PC-9 (cell line): ENCODE results near the gene CRELD2. TPM values are rescaled to one million over a fixed set of nuclear protein-coding genes. Genes with fewer than 3 reads are reported as not detected.

Source experiments
- BruUV-seq: library from RNA; stranded (reverse); fragments of 400-500 nt; replicated peaks from 2 replicates; lab custom pipeline; 2021; lab: Mats Ljungman, UMichigan
- CTCF ChIA-PET: fragments of 300-600 bp; sonication (Branson Sonifier 250); formaldehyde crosslinking; loops from one replicate; lab custom pipeline; 2022; ENCODE audit warnings: antibody characterized with exemption; lab: Charles Lee
- POLR2A ChIA-PET: fragments of 300-600 bp; sonication (Branson Sonifier 250); formaldehyde crosslinking; loops from one replicate; lab custom pipeline; 2022; ENCODE audit warnings: antibody characterized with exemption; ENCODE audit not compliant: unreplicated experiment; lab: Charles Lee
- DNase-seq, 2 experiments: peaks; one replicate each; pipeline versions ENCODE4 v3.0.0 to v3.0.0-alpha.2; 2015 to 2022; ENCODE audit warnings: mixed read lengths in 1 of 2
- H2AFZ ChIP-seq: fragments of 200-600 bp; sonication (generic); 2 replicates; pipeline ENCODE4 v1.8.1; 2017; ENCODE audit warnings: antibody characterized with exemption
- H3F3A ChIP-seq: fragments of 200-600 bp; sonication (generic); 2 replicates; pipeline ENCODE4 v1.8.1; 2017; ENCODE audit warnings: antibody characterized with exemption, mild to moderate bottlenecking, low read depth; ENCODE audit not compliant: insufficient read depth
- H3K27ac ChIP-seq: fragments of 200-600 bp; sonication (generic); 2 replicates; pipeline ENCODE4 v1.6.1; 2016; ENCODE audit warnings: mixed run types
- H3K27me3 ChIP-seq: fragments of 200-600 bp; sonication (generic); 2 replicates; pipeline ENCODE4 v1.6.1; 2016; ENCODE audit warnings: low read depth, mixed run types; ENCODE audit not compliant: insufficient read depth
- H3K36me3 ChIP-seq: fragments of 200-600 bp; sonication (generic); 2 replicates; pipeline ENCODE4 v1.6.1; 2016; ENCODE audit warnings: low read depth, mixed run types
- H3K4me1 ChIP-seq: fragments of 200-600 bp; sonication (generic); replicated peaks from 2 replicates; pipeline ENCODE4 v1.6.1; 2016; ENCODE audit warnings: mixed run types; ENCODE audit not compliant: insufficient read depth
- H3K4me2 ChIP-seq: fragments of 200-600 bp; sonication (generic); 2 replicates; pipeline ENCODE4 v1.6.1; 2017; ENCODE audit warnings: mixed run types
- H3K4me3 ChIP-seq: fragments of 200-600 bp; sonication (generic); 2 replicates; pipeline ENCODE4 v1.6.1; 2016; ENCODE audit warnings: mixed run types
- H3K79me2 ChIP-seq: fragments of 200-600 bp; sonication (generic); 2 replicates; pipeline ENCODE4 v1.6.1; 2017; ENCODE audit warnings: low read depth, mixed run types
- H3K9me2 ChIP-seq: fragments of 200-600 bp; sonication (generic); 2 replicates; pipeline ENCODE4 v1.8.1; 2017; ENCODE audit warnings: mild to moderate bottlenecking; ENCODE audit not compliant: insufficient read depth
- H3K9me3 ChIP-seq: fragments of 200-600 bp; sonication (generic); 2 replicates; pipeline ENCODE4 v1.8.1; 2016; ENCODE audit warnings: low read depth; ENCODE audit not compliant: insufficient read depth
- H4K20me1 ChIP-seq: fragments of 200-600 bp; sonication (generic); 2 replicates; pipeline ENCODE4 v1.8.1; 2017; ENCODE audit not compliant: insufficient read depth
- EZH2 ChIP-seq: fragments of 200-600 bp; sonication (generic); IDR thresholded peaks from 2 replicates; pipeline ENCODE4 v1.8.0; 2017; ENCODE audit warnings: antibody characterized with exemption, low read depth
- intact Hi-C: fragments of 100-400 bp; cut with micrococcal nuclease; formaldehyde crosslinking; loops from one replicate; pipeline ENCODE4 v1.10.0; 2022; ENCODE audit not compliant: unreplicated experiment
- total RNA-seq: library from RNA; stranded (reverse); gene quantifications from 2 replicates; pipeline ENCODE4 v1.2.3, GENCODE V29; 2021
- TF ChIP-seq, protein P1 (sequence below): fragments of 200-600 bp; sonication (generic); conservative IDR thresholded peaks from 2 replicates; pipeline ENCODE4 v1.6.1; 2017; ENCODE audit warnings: mixed run types, antibody characterized with exemption, mild to moderate bottlenecking, moderate library complexity

Gene CRELD2
- total RNA-seq, 1 experiment from 2014 or later = 30.7 TPM

DNA sequence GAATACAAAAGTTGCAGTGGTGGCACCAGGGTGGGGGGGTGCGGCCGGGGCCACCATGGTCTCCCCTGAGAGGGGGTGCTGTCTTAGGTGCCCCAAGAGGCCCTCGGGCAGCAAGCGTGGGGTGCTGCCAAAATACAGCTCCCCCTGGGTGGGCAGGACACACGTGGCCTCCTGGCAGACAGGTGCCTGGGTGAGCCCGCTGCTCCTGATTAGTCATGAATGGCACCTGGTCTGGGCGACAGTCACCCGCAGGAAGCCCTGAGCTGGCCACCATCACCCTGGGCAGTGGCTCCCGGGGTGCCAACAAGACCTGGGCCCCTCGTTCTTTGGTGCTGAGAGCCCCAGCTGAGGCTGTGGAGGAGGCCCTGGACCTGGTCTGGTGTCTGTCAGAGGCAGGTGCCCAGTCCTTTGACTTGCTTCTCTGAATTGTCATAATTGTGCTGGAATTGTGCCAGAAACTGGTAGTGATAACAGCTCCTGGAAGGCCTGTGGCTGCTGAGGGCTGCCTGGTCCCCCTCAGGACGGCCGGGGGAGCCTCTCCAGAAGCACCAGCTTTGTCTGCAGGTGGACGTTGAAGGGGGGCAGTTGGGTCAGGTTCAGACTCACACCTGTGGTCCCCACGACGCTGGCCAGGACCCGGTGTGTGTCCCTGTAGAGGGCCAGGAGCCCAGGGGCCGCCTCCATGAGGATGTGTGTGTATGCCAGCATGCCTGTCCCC is 15.0 kb upstream of the CRELD2 start:
- CTCF ChIA-PET = no interaction called here
- no peak for TF ChIP-seq EZH2
- TF ChIP-seq, protein P1, sequence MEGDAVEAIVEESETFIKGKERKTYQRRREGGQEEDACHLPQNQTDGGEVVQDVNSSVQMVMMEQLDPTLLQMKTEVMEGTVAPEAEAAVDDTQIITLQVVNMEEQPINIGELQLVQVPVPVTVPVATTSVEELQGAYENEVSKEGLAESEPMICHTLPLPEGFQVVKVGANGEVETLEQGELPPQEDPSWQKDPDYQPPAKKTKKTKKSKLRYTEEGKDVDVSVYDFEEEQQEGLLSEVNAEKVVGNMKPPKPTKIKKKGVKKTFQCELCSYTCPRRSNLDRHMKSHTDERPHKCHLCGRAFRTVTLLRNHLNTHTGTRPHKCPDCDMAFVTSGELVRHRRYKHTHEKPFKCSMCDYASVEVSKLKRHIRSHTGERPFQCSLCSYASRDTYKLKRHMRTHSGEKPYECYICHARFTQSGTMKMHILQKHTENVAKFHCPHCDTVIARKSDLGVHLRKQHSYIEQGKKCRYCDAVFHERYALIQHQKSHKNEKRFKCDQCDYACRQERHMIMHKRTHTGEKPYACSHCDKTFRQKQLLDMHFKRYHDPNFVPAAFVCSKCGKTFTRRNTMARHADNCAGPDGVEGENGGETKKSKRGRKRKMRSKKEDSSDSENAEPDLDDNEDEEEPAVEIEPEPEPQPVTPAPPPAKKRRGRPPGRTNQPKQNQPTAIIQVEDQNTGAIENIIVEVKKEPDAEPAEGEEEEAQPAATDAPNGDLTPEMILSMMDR = no peak
- Histone ChIP-seq H3F3A (peaks cover 28% of the 10 kb centered on the region), H3K27me3 (no peaks in the 10 kb centered on the region), H3K36me3 (no peaks in the 10 kb centered on the region; the same call in 1 of the 2 replicates), H3K4me3 (no peak overlapping the region), H3K4me2 (no peak overlapping the region), H3K4me1 (no peaks in the 10 kb centered on the region), H3K27ac (no peak overlapping the region), H3K9me2 (no peaks in the 10 kb centered on the region), H4K20me1 (peaks cover 11% of the 10 kb centered on the region; the same call in 1 of the 2 replicates), H2AFZ (no peak overlapping the region), H3K79me2 (no peaks in the 10 kb centered on the region), H3K9me3 (no peaks in the 10 kb centered on the region)
- no peak for DNase-seq
- no TSS peak for BruUV-seq
- intact Hi-C loops = no loop called here
- POLR2A ChIA-PET = no interaction called here

DNA sequence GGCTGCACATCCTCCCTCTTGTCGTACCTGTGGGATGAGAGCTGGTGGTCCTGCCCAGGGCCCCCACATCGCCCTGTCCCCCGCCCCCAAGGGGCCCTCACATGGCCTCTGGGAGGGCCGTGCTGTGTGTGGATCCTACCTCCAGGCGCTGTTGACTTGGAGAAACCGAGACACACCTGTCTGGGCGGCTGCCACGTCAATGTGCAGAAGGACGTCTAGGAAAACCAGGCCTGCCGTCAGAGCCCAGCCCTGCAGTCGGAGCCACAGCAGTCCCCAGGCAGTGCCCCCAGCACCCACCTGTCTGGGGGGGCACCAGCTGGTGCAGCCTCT is 14.4 kb upstream of the CRELD2 start:
- Histone ChIP-seq H4K20me1 (peaks cover 11% of the 10 kb centered on the region; the same call in 1 of the 2 replicates), H2AFZ (no peak overlapping the region), H3K4me2 (no peak overlapping the region), H3F3A (peaks cover 28% of the 10 kb centered on the region), H3K9me2 (no peaks in the 10 kb centered on the region), H3K4me3 (no peak overlapping the region), H3K36me3 (no peaks in the 10 kb centered on the region; the same call in 1 of the 2 replicates), H3K27ac (no peak overlapping the region), H3K4me1 (no peaks in the 10 kb centered on the region), H3K9me3 (no peaks in the 10 kb centered on the region), H3K79me2 (no peaks in the 10 kb centered on the region), H3K27me3 (no peaks in the 10 kb centered on the region)
- no peak for TF ChIP-seq EZH2
- TF ChIP-seq, protein P1 = no peak
- no TSS peak for BruUV-seq
- POLR2A ChIA-PET = no interaction called here
- no peak for DNase-seq
- intact Hi-C loops = no loop called here
- CTCF ChIA-PET = no interaction called here

DNA sequence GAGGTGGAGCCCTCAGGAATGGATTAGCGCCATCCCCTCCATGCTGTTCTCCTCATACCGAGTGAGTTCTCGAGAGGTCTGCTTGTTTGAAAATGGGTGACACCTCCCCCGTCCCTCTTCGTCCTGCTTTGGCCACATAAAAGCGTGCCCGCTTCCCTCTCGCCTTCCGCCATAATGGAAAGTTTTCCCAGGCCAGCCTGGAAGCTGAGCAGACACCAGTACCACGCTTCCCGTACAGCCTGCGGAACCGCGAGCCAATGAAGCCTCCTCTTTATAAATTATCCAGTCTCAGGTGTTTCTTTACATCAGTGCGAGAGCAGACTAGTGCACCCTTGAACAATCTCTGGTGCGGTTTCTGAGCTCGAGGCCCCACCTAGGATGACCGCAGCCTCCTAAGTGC is 13.0 kb upstream of the CRELD2 start:
- BruUV-seq = no TSS peak
- peaks cover 11% of the 10 kb centered on the region; the same call in 1 of the 2 replicates for H4K20me1 ChIP-seq
- no peak overlapping the region for H3K27ac ChIP-seq
- no peak overlapping the region for H3K4me2 ChIP-seq
- peaks cover 28% of the 10 kb centered on the region for H3F3A ChIP-seq
- no peak for DNase-seq
- no peaks in the 10 kb centered on the region; the same call in 1 of the 2 replicates for H3K36me3 ChIP-seq
- H2AFZ ChIP-seq = no peak overlapping the region
- no peaks in the 10 kb centered on the region for H3K9me2 ChIP-seq
- H3K79me2 ChIP-seq = no peaks in the 10 kb centered on the region
- intact Hi-C loops = no loop called here
- no peaks in the 10 kb centered on the region for H3K9me3 ChIP-seq
- ChIA-PET POLR2A (no interaction called here), CTCF (no interaction called here)
- TF ChIP-seq EZH2 = no peak
- TF ChIP-seq, protein P1 = no peak
- no peaks in the 10 kb centered on the region for H3K4me1 ChIP-seq
- no peak overlapping the region for H3K4me3 ChIP-seq
- no peaks in the 10 kb centered on the region for H3K27me3 ChIP-seq
